ENCODE results near the gene PDIA5. TPM values are rescaled to one million over a fixed set of nuclear protein-coding genes. Genes with fewer than 3 reads are reported as not detected.

PDIA5 gene
- total RNA-seq, 4 donors from 2014 or later, result 3.6 to 38.1 (median 25.1) TPM

DNA sequence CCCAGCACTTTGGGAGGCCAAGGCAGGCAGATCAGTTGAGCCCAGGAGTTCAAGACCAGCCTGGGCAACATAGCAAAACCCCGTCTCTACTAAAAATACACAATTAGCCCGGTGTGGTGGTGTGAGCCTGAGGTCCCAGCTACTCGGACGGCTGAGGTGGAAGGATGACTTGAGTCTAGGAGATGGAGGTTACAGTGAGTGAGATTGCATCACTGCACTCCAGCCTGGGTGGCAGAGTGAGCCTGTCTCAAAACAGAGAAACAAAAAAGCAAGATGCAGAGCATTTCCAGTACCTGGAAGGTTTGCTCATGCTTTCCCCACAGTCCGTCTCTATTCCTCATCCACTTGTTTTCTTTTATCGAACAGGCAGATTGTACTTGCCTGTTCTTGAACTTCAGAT lies 3.8 kb upstream of the PDIA5 start:
- no peaks in the 10 kb centered on the region for H3K27me3 ChIP-seq
- intact Hi-C loops (cut with DNase I; ENCODE audit: low total_unique reads), result no loop called here

DNA sequence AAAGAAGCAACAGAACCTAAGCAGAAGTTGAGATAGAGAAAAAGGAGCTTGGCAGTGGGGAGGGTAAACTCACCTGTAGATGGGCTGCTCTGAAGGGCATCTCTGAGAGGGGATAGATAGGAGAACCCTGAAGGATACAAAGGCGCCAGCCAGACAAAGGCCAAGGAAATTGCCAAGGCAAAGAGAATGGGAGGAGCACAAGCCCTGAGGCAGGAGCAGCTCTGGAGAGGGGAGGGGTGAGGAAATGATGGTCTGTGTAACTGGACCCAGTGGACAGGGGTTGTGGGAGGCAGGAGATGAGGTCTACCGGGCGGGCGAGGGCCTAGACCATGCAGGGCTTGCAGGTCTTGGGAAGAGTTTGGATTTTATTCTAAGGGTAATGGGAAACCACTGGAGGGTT lies 2.3 kb upstream of the PDIA5 start:
- H3K27me3 ChIP-seq, result no peaks in the 10 kb centered on the region
- no peak for TF ChIP-seq POLR2A (IDR thresholded peaks at IDR 0.05)
- TF ChIP-seq, protein P1, sequence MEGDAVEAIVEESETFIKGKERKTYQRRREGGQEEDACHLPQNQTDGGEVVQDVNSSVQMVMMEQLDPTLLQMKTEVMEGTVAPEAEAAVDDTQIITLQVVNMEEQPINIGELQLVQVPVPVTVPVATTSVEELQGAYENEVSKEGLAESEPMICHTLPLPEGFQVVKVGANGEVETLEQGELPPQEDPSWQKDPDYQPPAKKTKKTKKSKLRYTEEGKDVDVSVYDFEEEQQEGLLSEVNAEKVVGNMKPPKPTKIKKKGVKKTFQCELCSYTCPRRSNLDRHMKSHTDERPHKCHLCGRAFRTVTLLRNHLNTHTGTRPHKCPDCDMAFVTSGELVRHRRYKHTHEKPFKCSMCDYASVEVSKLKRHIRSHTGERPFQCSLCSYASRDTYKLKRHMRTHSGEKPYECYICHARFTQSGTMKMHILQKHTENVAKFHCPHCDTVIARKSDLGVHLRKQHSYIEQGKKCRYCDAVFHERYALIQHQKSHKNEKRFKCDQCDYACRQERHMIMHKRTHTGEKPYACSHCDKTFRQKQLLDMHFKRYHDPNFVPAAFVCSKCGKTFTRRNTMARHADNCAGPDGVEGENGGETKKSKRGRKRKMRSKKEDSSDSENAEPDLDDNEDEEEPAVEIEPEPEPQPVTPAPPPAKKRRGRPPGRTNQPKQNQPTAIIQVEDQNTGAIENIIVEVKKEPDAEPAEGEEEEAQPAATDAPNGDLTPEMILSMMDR (IDR thresholded peaks at IDR 0.05), result no peak
- intact Hi-C loops (cut with DNase I; ENCODE audit: low total_unique reads), result no loop called here
- H3K27ac ChIP-seq, result no peak overlapping the region
- H3K9me3 ChIP-seq, result no peaks in the 10 kb centered on the region
- H3K4me1 ChIP-seq, result no peaks in the 10 kb centered on the region
- H3K36me3 ChIP-seq, result no peaks in the 10 kb centered on the region
- no peak for DNase-seq
- no peak overlapping the region for H3K4me3 ChIP-seq

More for the DNA sequence above, 3.8 kb upstream of the PDIA5 start:
- DNase-seq, result no peak
- no peaks in the 10 kb centered on the region for H3K9me3 ChIP-seq
- no peak for TF ChIP-seq POLR2A (IDR thresholded peaks at IDR 0.05)
- TF ChIP-seq, protein P1 (IDR thresholded peaks at IDR 0.05), result no peak
- H3K4me1 ChIP-seq, result no peaks in the 10 kb centered on the region
- H3K4me3 ChIP-seq, result no peak overlapping the region
- no peak overlapping the region for H3K27ac ChIP-seq
- no peaks in the 10 kb centered on the region for H3K36me3 ChIP-seq

DNA sequence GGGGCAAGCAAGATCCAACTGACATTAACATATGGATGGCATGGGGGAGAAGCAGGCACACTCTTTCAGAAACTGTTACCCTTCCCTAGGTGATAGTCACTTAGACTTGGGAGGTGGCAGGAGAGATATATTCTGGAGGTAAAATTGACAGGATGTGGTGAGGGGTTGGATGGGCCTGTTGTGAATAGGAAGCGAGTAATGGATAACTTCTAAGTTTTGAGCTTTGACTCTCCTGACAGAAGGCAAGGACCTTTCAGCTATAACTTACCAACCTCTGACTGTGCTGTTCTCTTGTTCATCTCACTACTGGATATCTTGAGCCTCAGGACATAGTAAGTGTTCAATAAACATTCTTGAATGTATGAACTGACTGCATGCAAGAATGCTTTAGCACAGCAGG lies 1.9 kb upstream of the PDIA5 start:
- intact Hi-C loops (cut with DNase I; ENCODE audit: low total_unique reads), result no loop called here
- TF ChIP-seq, protein P1 (IDR thresholded peaks at IDR 0.05), result no peak
- no peak for TF ChIP-seq POLR2A (IDR thresholded peaks at IDR 0.05)
- Histone ChIP-seq H3K4me3 (no peak overlapping the region), H3K4me1 (no peaks in the 10 kb centered on the region), H3K27me3 (no peaks in the 10 kb centered on the region), H3K9me3 (no peaks in the 10 kb centered on the region), H3K27ac (no peak overlapping the region), H3K36me3 (no peaks in the 10 kb centered on the region)
- no peak for DNase-seq

DNA sequence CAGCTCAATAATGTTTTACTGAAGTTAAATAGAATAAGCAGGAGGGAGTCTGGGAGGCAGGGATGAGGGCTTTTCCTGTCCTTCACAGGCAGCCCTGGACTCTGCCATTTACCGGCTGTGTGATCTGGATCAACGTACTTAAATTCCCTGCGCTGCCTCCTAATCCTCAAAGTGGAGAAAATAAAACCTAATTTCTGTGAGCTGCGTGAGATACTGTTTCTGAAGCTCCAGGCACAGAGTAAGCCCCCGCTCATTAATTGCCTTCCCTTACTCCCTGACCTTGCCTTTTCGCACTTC lies 278 bp upstream of the PDIA5 start:
- H3K4me3 ChIP-seq, result peak overlapping the region; percentile 41 to 96
- no peaks in the 10 kb centered on the region for H3K4me1 ChIP-seq
- intact Hi-C loops (cut with DNase I; ENCODE audit: low total_unique reads), result no loop called here
- H3K9me3 ChIP-seq, result no peaks in the 10 kb centered on the region
- H3K27ac ChIP-seq, result peak overlapping the region in 1 of 2 donors; percentile 60
- H3K27me3 ChIP-seq, result no peaks in the 10 kb centered on the region
- no peak for DNase-seq
- TF ChIP-seq, protein P1 (IDR thresholded peaks at IDR 0.05), result no peak
- TF ChIP-seq POLR2A (IDR thresholded peaks at IDR 0.05), result no peak
- H3K36me3 ChIP-seq, result no peaks in the 10 kb centered on the region

DNA sequence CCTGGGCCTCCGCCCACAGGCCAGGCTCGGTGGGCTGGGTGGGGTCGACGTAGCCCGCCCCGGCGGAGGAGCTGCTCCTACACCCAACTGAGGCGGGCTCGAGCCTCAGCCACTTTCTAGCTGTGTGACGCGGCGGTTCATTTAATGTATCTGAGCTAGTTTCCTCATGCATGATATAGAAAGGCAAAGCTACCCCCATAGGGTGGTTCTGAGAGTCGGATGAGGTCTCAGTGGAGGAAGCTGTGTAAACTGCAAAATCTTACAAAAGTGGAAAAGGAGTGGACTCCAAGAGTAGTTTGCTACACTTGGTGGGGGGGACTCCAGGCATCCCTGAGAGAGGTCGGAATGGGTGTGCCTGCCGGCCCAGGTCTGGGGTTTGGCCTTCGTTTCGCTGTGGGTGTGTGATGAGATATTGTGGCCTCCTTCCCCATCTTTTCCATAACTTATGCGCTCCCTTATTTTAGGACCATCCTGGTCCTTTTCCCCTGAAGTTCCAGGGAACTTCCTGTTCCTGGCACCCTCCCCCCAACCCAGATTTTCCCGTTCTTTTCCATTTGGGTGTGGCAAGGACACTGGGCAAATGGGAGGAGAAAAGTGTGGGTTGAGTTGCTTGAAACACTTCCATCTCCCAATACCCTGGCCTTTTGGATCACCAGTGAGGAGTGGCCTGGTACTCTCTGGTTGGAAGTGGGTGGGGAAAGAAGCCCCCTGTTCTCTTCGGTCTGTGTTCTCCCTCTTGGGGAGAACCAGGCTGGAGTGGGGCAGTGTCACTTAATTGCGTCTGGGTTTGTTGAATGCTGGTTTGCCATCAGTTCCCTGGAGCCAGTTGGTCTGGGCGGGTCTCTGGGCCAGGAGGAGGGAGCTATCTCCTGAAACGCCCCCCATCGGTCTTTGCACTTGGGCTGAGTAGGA lies 1.1 kb downstream of the PDIA5 start:
- no peaks in the 10 kb centered on the region for H3K4me1 ChIP-seq
- TF ChIP-seq, protein P1 (IDR thresholded peaks at IDR 0.05), result no peak
- TF ChIP-seq POLR2A (IDR thresholded peaks at IDR 0.05), result no peak
- peak overlapping the region; percentile 5 to 60 for H3K27ac ChIP-seq
- H3K9me3 ChIP-seq, result no peaks in the 10 kb centered on the region
- no peak for DNase-seq
- intact Hi-C loops (cut with DNase I; ENCODE audit: low total_unique reads), result no loop called here
- H3K27me3 ChIP-seq, result no peaks in the 10 kb centered on the region
- peak overlapping the region; percentile 41 to 96 for H3K4me3 ChIP-seq
- no peaks in the 10 kb centered on the region for H3K36me3 ChIP-seq
